ENCODE data around the gene KRT84. TPM values are rescaled to one million over a fixed set of nuclear protein-coding genes. Genes with fewer than 3 reads are reported as not detected.
A peak's percentile ranks its signal among the peaks of the same experiment; 100 is the strongest.

The KRT84 gene
- total RNA-seq, 1 experiment from 2014 or later = not detected

DNA sequence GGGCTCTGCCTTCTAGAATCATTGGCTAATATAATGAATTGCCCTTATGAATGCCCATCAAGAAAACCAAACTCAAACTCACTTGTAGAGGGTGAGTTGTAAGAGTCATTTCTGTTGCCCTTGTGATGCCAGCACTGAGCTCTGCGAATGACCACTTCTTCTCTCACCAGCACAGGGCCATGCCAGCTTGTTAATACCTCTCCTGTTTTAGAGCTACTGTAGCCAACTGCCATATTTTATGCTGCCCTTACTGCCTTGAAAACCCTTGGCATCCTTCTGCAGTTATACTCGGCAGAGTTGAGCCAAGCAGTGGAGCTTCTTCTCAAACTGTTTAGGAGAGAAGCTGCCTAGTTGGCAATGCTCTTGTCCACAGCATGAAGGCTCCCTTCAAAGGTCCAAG is 40.6 kb upstream of the KRT84 start:
- BruUV-seq (replicated peaks) = no TSS peak
- TF ChIP-seq, protein P1, sequence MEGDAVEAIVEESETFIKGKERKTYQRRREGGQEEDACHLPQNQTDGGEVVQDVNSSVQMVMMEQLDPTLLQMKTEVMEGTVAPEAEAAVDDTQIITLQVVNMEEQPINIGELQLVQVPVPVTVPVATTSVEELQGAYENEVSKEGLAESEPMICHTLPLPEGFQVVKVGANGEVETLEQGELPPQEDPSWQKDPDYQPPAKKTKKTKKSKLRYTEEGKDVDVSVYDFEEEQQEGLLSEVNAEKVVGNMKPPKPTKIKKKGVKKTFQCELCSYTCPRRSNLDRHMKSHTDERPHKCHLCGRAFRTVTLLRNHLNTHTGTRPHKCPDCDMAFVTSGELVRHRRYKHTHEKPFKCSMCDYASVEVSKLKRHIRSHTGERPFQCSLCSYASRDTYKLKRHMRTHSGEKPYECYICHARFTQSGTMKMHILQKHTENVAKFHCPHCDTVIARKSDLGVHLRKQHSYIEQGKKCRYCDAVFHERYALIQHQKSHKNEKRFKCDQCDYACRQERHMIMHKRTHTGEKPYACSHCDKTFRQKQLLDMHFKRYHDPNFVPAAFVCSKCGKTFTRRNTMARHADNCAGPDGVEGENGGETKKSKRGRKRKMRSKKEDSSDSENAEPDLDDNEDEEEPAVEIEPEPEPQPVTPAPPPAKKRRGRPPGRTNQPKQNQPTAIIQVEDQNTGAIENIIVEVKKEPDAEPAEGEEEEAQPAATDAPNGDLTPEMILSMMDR (IDR thresholded peaks at IDR 0.05; ENCODE audit: unreplicated experiment) = no peak
- no peak overlapping the region for H3K4me3 Mint-ChIP-seq (ENCODE audit: unreplicated experiment)
- no peaks in the 10 kb centered on the region for H3K9me3 Mint-ChIP-seq (ENCODE audit: unreplicated experiment)
- ChIA-PET POLR2A (no interaction called here), CTCF (interaction anchor here (1.0 to 1.1 kb wide), 2 partner anchors 14 to 54 kb away, joined by 3 read pairs; no protein-coding TSS in a partner anchor)
- DNase-seq (ENCODE audit: unreplicated experiment) = no peak
- no peaks in the 10 kb centered on the region for H3K36me3 Mint-ChIP-seq (ENCODE audit: insufficient read depth, unreplicated experiment)
- intact Hi-C loops (cut with micrococcal nuclease) = no loop called here
- no peak overlapping the region for H3K27ac Mint-ChIP-seq (ENCODE audit: low read depth, unreplicated experiment)
- peaks cover 23% of the 10 kb centered on the region for H3K27me3 Mint-ChIP-seq (ENCODE audit: insufficient read depth, unreplicated experiment)
- H3K4me1 Mint-ChIP-seq (ENCODE audit: insufficient read depth, unreplicated experiment) = no peaks in the 10 kb centered on the region

DNA sequence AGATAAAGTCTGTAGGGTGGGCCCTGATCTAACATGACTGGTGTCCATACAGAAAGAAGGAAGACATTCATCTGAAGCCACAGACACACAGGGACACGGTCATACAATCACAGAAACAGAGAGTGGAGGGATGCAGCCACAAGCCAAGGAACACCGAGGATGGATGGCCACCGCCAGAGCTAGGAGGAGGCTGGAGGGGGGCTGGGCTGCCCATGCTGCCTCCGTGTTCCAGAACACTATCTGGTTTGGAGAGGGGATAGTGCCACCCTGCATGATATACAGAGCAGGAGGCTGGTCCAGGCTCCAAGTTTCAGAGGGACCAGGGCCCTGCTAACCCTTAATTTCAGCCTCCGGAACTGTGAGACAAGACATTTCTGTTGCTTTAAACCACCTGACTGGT is 40.0 kb upstream of the KRT84 start:
- Mint-ChIP-seq H3K9me3 (ENCODE audit: unreplicated experiment) (no peaks in the 10 kb centered on the region), H3K36me3 (ENCODE audit: insufficient read depth, unreplicated experiment) (no peaks in the 10 kb centered on the region), H3K4me1 (ENCODE audit: insufficient read depth, unreplicated experiment) (no peaks in the 10 kb centered on the region), H3K4me3 (ENCODE audit: unreplicated experiment) (no peak overlapping the region), H3K27me3 (ENCODE audit: insufficient read depth, unreplicated experiment) (peaks cover 17% of the 10 kb centered on the region), H3K27ac (ENCODE audit: low read depth, unreplicated experiment) (no peak overlapping the region)
- DNase-seq (ENCODE audit: unreplicated experiment) = no peak
- TF ChIP-seq, protein P1 (IDR thresholded peaks at IDR 0.05; ENCODE audit: unreplicated experiment) = no peak
- POLR2A ChIA-PET = no interaction called here
- intact Hi-C loops (cut with micrococcal nuclease) = no loop called here
- BruUV-seq (replicated peaks) = no TSS peak
- CTCF ChIA-PET = interaction anchor here (0.6 to 1.1 kb wide), 3 partner anchors 14 to 54 kb away, joined by 3 read pairs; no protein-coding TSS in a partner anchor

DNA sequence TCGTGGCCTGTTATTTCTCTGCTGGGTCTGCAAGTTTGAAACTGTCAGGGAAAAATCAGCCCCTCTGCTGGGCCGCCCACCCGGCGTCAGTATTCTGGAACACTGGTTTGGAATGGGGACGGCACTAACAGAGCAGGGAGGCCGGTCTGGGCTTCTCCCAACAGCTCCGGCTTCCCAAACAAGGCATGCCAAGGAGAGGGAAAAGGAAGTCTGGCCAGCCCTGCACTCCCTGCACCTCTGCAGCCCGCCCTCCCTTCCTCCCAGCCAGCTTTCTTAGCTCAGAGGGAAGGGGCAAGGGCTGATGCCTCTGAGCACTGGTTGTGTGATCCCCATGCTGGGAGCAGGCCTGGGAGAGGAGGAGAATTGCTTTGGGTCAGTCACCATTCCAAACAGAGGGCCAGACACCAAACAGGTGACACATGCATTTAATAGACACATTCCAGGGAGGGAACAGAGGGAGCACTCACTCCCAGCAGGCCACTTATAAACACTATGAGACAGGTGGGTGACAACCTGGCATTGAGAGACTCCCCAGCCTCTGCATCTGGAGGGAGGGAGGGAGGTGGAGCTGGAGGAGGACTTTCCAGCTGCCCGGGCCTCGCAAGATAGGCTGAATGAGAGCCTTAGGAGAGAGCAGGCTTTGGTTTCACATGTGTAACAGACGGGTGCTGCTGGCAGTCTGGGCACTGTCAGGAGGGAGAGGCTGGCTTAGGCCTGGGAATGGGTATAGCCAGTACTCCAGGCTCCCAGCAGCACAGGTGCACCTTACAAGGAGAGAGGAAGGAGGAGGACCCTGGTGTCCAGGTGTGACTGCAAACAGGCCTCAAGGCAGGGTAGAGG is 38.4 kb upstream of the KRT84 start:
- Mint-ChIP-seq H3K36me3 (ENCODE audit: insufficient read depth, unreplicated experiment) (no peaks in the 10 kb centered on the region), H3K9me3 (ENCODE audit: unreplicated experiment) (no peaks in the 10 kb centered on the region), H3K27me3 (ENCODE audit: insufficient read depth, unreplicated experiment) (peaks cover 8% of the 10 kb centered on the region), H3K27ac (ENCODE audit: low read depth, unreplicated experiment) (no peak overlapping the region), H3K4me3 (ENCODE audit: unreplicated experiment) (no peak overlapping the region), H3K4me1 (ENCODE audit: insufficient read depth, unreplicated experiment) (peaks cover 10% of the 10 kb centered on the region)
- CTCF ChIA-PET = interaction anchor here (0.6 kb wide), 1 partner anchor 157 kb away, joined by 3 read pairs; no protein-coding TSS in a partner anchor
- POLR2A ChIA-PET = interaction anchor here (0.6 kb wide), 3 partner anchors 28 to 1017 kb away, joined by 3 read pairs; no protein-coding TSS in a partner anchor
- DNase-seq (ENCODE audit: unreplicated experiment) = no peak
- TF ChIP-seq, protein P1 (IDR thresholded peaks at IDR 0.05; ENCODE audit: unreplicated experiment) = no peak
- BruUV-seq (replicated peaks) = no TSS peak
- intact Hi-C loops (cut with micrococcal nuclease) = no loop called here

DNA sequence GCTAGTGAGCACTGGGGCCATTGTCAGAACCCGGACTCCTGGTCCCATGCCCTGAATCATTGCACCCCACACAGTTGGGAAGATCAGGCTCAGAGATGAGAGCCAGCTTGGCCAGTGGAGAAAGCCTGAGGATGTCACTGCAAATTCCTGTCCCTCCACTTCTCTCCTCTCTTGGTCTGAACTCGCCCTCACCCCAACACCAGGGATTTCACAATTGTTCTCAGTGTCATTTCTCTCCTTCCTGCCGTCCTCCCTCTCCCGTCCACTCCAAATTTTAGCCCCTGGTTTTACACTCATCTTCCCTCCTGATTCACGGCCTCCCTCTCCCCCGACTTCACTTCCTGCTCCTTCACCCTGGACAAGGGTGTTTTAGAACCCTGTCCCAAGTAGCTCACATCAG is 37.6 kb upstream of the KRT84 start:
- TF ChIP-seq, protein P1 (IDR thresholded peaks at IDR 0.05; ENCODE audit: unreplicated experiment) = no peak
- BruUV-seq (replicated peaks) = no TSS peak
- Mint-ChIP-seq H3K36me3 (ENCODE audit: insufficient read depth, unreplicated experiment) (no peaks in the 10 kb centered on the region), H3K4me3 (ENCODE audit: unreplicated experiment) (no peak overlapping the region), H3K27me3 (ENCODE audit: insufficient read depth, unreplicated experiment) (no peaks in the 10 kb centered on the region), H3K9me3 (ENCODE audit: unreplicated experiment) (no peaks in the 10 kb centered on the region), H3K27ac (ENCODE audit: low read depth, unreplicated experiment) (peak overlapping the region; percentile 17), H3K4me1 (ENCODE audit: insufficient read depth, unreplicated experiment) (peaks cover 10% of the 10 kb centered on the region)
- ChIA-PET CTCF (no interaction called here), POLR2A (no interaction called here)
- no peak for DNase-seq (ENCODE audit: unreplicated experiment)
- intact Hi-C loops (cut with micrococcal nuclease) = no loop called here

Data from MCF 10A (cell line).